Loucy (cell line): ENCODE measurements around the gene CAPZA2.

Source experiments
- EZH2phosphoT487 ChIP-seq: fragments of 200-600 bp; IDR thresholded peaks from 2 replicates; pipeline ENCODE4 v1.6.1; 2018; ENCODE audit warnings: antibody characterized with exemption, mild to moderate bottlenecking, moderate library complexity, borderline replicate concordance
- TF ChIP-seq, protein P1 (sequence below): fragments of 200-600 bp; sonication (generic); conservative IDR thresholded peaks from 2 replicates; pipeline ENCODE4 v1.5.1; 2014; ENCODE audit warnings: mild to moderate bottlenecking, antibody characterized with exemption, low read length

DNA sequence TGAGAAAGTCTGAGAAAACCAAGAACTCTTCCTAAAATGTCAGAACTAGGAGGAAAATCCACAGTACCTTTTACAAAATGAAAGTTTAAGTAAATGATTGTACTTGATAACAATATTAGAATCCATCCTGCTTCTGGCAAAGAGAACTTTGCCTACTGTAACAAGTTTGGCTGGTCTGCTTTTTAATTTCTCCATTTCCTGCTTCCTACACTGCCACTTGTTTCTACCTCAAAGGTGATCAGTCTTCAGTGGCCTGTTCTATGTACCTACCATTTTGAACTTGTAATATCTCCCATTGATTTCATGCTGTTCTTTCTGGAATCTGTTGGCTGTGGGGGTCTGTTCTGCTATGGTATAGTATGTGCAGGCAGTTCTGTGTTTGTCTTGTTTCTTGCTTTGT, 32.9 kb upstream of the CAPZA2 start:
- TF ChIP-seq, protein P1, sequence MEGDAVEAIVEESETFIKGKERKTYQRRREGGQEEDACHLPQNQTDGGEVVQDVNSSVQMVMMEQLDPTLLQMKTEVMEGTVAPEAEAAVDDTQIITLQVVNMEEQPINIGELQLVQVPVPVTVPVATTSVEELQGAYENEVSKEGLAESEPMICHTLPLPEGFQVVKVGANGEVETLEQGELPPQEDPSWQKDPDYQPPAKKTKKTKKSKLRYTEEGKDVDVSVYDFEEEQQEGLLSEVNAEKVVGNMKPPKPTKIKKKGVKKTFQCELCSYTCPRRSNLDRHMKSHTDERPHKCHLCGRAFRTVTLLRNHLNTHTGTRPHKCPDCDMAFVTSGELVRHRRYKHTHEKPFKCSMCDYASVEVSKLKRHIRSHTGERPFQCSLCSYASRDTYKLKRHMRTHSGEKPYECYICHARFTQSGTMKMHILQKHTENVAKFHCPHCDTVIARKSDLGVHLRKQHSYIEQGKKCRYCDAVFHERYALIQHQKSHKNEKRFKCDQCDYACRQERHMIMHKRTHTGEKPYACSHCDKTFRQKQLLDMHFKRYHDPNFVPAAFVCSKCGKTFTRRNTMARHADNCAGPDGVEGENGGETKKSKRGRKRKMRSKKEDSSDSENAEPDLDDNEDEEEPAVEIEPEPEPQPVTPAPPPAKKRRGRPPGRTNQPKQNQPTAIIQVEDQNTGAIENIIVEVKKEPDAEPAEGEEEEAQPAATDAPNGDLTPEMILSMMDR = no peak
- no peak for TF ChIP-seq EZH2phosphoT487
